ENCODE results near the gene SPDYE6.
"Not testable (repeated sequence)": the region's sequence is repeated elsewhere in the genome, so short reads cannot be mapped to it uniquely, and the experiment has no call there.

SPDYE6 gene

DNA sequence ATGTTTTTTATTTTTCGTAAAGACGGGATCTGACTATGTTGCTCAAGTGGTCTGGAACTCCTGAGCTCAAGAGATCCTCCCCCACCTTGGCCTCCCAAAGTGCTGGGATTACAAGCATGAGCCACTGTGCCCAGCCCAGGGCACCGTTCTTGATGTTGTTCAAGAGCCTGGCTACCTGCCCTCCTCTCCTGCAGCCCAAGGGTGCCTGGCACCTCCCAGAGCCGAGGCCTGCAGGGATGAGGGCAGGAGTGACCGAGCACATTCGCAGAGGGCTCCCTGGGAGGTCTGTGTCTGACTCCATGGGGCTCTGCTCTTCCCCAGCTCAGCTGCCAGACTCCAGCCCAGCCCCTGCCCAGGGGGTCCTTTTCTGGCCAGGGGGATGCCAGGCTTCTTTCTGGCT is 54.2 kb downstream of the SPDYE6 start:
- no peak for TF ChIP-seq CTCF (IDR thresholded peaks at IDR 0.05; ENCODE audit: insufficient read depth, low read depth, low read length, missing control alignments)
- H3K4me3 ChIP-seq (ENCODE audit: low read depth, low read length) = no peak overlapping the region
- DNase-seq (ENCODE audit: low read depth) = peak; percentile 4

DNA sequence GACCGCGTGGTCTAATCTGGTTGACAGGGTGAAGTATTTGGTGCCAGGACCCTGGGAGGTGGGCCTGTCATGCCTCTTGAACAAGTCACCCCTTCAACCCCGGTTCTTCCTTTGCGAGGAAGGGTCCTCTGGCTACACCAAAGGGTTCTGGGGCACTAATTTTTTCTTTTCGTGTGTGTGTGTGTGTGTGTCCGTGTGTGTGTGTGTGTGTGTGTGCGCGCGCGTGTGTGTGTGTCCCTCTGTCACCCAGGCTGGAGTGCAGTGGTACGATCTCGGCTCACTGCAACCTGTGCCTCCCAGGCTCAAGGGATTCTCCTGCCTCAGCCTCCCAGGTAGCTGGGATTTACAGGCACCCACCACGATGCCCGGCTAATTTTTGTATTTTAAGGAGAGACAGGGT is 54.9 kb downstream of the SPDYE6 start:
- DNase-seq (ENCODE audit: low read depth); H3K4me3 ChIP-seq (ENCODE audit: low read depth, low read length): not testable (repeated sequence)

GRCh38 chr7:102300643-102301221 is 55.5 kb downstream of the SPDYE6 start:
- H3K4me3 ChIP-seq (ENCODE audit: low read depth, low read length) = no peak overlapping the region
- DNase-seq (ENCODE audit: low read depth) = peak; percentile 2
- no peak for TF ChIP-seq CTCF (IDR thresholded peaks at IDR 0.05; ENCODE audit: insufficient read depth, low read depth, low read length, missing control alignments)

GRCh38 chr7:102297487-102298218 is 58.6 kb downstream of the SPDYE6 start:
- H3K4me3 ChIP-seq (ENCODE audit: low read depth, low read length) = no peak overlapping the region
- DNase-seq (ENCODE audit: low read depth) = no peak
- TF ChIP-seq CTCF (IDR thresholded peaks at IDR 0.05; ENCODE audit: insufficient read depth, low read depth, low read length, missing control alignments) = no peak

DNA sequence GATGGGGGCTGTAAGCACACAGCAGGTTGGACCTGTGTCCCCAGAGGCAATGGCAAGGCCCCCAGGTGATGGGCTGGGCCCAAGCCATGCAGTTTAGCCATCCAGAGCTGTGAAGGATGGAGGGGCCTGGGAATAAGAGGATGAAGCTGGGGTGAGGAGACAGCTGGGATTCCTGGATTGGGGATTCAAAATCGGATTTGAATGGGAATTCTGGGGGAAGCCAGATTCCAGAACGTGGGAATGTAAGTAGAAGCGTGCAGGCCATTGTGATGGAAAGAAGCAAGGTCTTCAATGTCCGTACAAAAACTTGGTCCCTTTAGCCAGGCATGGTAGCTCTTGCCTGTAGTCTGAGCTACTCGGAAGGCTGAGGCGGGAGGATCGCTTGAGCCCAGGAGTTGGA is 59.7 kb downstream of the SPDYE6 start:
- no peak for DNase-seq (ENCODE audit: low read depth)
- H3K4me3 ChIP-seq (ENCODE audit: low read depth, low read length) = no peak overlapping the region
- TF ChIP-seq CTCF (IDR thresholded peaks at IDR 0.05; ENCODE audit: insufficient read depth, low read depth, low read length, missing control alignments) = no peak

GRCh38 chr7:102296179-102296438 is 60.1 kb downstream of the SPDYE6 start:
- no peak for DNase-seq (ENCODE audit: low read depth)
- no peak overlapping the region for H3K4me3 ChIP-seq (ENCODE audit: low read depth, low read length)
- no peak for TF ChIP-seq CTCF (IDR thresholded peaks at IDR 0.05; ENCODE audit: insufficient read depth, low read depth, low read length, missing control alignments)
